Immature natural killer cell (primary cell): Measurements from ENCODE around the gene SPINT1. TPM values are rescaled to one million over a fixed set of nuclear protein-coding genes. Genes with fewer than 3 reads are reported as not detected.

ENCODE experiments used
- DNase-seq, 3 donors: peaks; one replicate each; pipeline ENCODE4 v3.0.0; 2022; ENCODE audit warnings: mixed read lengths in 1 of 3
- H3K27ac Mint-ChIP-seq, 6 donors: one replicate each; pipeline ENCODE4 v1.8.0; 2020; ENCODE audit warnings: mixed read lengths in 6 of 6, mild to moderate bottlenecking in 5 of 6, inconsistent platforms in 4 of 6, moderate library complexity in 3 of 6
- H3K27me3 Mint-ChIP-seq, 3 donors: one replicate each; pipeline ENCODE4 v1.8.0; 2020 to 2021; ENCODE audit warnings: low read depth in 3 of 3, mild to moderate bottlenecking in 3 of 3, mixed read lengths in 3 of 3, moderate library complexity in 3 of 3, inconsistent platforms in 1 of 3
- H3K36me3 Mint-ChIP-seq, 3 donors: one replicate each; pipeline ENCODE4 v1.8.0; 2020; ENCODE audit warnings: mixed read lengths in 3 of 3, inconsistent platforms in 2 of 3, mild to moderate bottlenecking in 2 of 3
- H3K4me1 Mint-ChIP-seq, 2 donors: one replicate each; pipeline ENCODE4 v1.8.0; 2020; ENCODE audit warnings: inconsistent platforms in 2 of 2, mild to moderate bottlenecking in 2 of 2, mixed read lengths in 2 of 2, moderate library complexity in 1 of 2
- H3K4me3 Mint-ChIP-seq, 5 donors: one replicate each; pipeline ENCODE4 v1.8.0; 2020; ENCODE audit warnings: mild to moderate bottlenecking in 5 of 5, mixed read lengths in 5 of 5, inconsistent platforms in 3 of 5, moderate library complexity in 3 of 5
- H3K9me3 Mint-ChIP-seq, 6 donors: one replicate each; pipeline ENCODE4 v1.8.0; 2020; ENCODE audit warnings: mild to moderate bottlenecking in 6 of 6, mixed read lengths in 6 of 6, inconsistent platforms in 4 of 6, moderate library complexity in 3 of 6
- polyA plus RNA-seq, 3 donors: library from polyadenylated mRNA; unstranded; fragments of 300-500 nt; fragmentation: Illumina TruSeq; gene quantifications; one replicate each; pipeline ENCODE4 v1.2.3, GENCODE V29; 2021

SPINT1 gene
- polyA plus RNA-seq, 3 donors from 2014 or later: 0.48 to 3.9 (median 1.8) TPM

DNA sequence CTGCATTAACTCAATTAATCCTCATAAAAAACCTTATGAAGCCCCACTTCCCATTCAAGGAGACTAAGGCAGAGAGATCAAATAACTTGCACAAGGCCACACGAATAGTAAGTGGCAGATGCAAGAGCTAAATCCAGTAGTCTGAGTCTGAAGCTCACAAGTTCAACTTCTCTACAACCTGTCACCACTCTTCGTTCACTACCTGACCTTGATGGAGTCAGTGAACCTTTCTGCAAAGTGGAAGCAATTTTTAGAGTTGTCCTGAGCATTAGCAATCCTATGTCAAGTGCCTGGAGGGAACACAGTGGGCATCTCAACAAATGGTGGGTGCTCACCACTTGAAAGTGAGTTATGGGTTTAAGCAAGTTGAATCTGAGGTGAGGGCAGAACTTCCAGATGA lies 2.1 kb upstream of the SPINT1 start:
- H3K4me3 Mint-ChIP-seq: no peak overlapping the region
- H3K4me1 Mint-ChIP-seq: peaks cover 12 to 13% of the 10 kb centered on the region in 2 donors
- peaks cover 8 to 15% (median 10%) of the 10 kb centered on the region in 3 donors for H3K27me3 Mint-ChIP-seq
- no peak overlapping the region for H3K27ac Mint-ChIP-seq
- H3K9me3 Mint-ChIP-seq: peaks cover 0 to 2% (median 0%) of the 10 kb centered on the region in 6 donors
- no peak for DNase-seq
- no peaks in the 10 kb centered on the region for H3K36me3 Mint-ChIP-seq

DNA sequence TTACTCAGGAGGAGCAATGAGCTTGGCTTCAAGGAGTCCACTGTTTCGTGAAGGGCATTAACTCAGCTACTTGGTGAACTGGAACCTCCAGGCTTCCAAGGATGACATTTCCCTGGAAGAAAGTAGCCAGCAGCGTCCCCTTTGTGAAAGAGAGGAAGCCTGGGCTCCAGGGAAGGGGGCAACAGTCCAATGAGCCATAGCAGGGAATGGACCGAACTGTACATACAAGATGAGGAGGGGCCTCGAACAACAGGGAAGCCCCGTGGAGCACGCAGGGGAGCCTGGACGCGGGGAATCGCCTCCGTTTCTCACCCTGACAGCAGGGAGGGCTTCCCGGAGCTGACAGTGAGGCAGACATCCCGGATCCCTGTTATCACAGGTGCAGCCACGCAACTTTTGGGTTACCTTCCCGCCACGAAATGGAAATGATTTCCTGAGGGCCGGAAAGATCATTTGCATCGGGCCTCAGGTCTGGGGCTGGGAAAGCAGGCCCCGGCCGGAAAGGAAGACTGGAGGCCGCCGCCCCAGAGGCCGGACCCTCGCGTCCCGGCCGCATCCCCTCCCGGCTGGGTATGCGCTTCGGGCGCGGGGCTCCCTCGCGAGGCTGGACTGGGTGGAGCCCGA lies 475 bp upstream of the SPINT1 start:
- DNase-seq: no peak
- H3K36me3 Mint-ChIP-seq: no peaks in the 10 kb centered on the region
- no peak overlapping the region for H3K27ac Mint-ChIP-seq
- H3K4me1 Mint-ChIP-seq: peaks cover 12 to 13% of the 10 kb centered on the region in 2 donors
- H3K27me3 Mint-ChIP-seq: peaks cover 7 to 18% (median 8%) of the 10 kb centered on the region in 3 donors
- H3K9me3 Mint-ChIP-seq: peaks cover 0 to 2% (median 0%) of the 10 kb centered on the region in 6 donors
- peak overlapping the region; percentile 68 to 81 (median 80) for H3K4me3 Mint-ChIP-seq

DNA sequence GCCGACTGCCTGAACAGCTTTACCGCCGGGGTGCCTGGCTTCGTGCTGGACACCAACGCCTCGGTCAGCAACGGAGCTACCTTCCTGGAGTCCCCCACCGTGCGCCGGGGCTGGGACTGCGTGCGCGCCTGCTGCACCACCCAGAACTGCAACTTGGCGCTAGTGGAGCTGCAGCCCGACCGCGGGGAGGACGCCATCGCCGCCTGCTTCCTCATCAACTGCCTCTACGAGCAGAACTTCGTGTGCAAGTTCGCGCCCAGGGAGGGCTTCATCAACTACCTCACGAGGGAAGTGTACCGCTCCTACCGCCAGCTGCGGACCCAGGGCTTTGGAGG lies 815 bp downstream of the SPINT1 start:
- peaks cover 12 to 13% of the 10 kb centered on the region in 2 donors for H3K4me1 Mint-ChIP-seq
- no peaks in the 10 kb centered on the region for H3K36me3 Mint-ChIP-seq
- H3K4me3 Mint-ChIP-seq: peak overlapping the region; percentile 74 to 85 (median 79)
- peak in 2 of 3 donors; percentile 11 to 14 for DNase-seq
- H3K9me3 Mint-ChIP-seq: no peaks in the 10 kb centered on the region
- H3K27me3 Mint-ChIP-seq: peaks cover 7 to 18% (median 8%) of the 10 kb centered on the region in 3 donors
- H3K27ac Mint-ChIP-seq: no peak overlapping the region

DNA sequence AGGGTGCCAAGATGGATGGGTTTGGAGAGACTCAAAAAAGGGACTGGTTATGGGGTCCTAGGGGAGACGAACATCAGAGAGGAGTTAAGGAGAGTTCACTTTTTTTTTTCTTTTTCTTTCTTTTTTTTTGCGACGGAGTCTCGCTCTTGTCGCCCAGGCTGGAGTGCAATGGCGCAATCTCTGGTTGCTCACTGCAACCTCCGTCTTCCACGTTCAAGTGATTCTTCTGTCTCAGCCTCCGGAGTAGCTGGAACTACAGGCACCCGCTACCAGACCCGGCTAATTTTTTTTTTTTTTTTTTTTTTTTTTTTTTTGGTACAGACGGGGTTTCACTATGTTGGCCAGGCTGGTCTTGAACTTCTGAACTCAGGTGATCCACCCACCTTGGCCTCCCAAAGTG lies 1.2 kb downstream of the SPINT1 start:
- DNase-seq: no peak
- peaks cover 7 to 18% (median 8%) of the 10 kb centered on the region in 3 donors for H3K27me3 Mint-ChIP-seq
- H3K27ac Mint-ChIP-seq: no peak overlapping the region
- H3K9me3 Mint-ChIP-seq: no peaks in the 10 kb centered on the region
- H3K4me1 Mint-ChIP-seq: peaks cover 12 to 13% of the 10 kb centered on the region in 2 donors
- peak overlapping the region; percentile 74 to 85 (median 79) for H3K4me3 Mint-ChIP-seq
- H3K36me3 Mint-ChIP-seq: no peaks in the 10 kb centered on the region

DNA sequence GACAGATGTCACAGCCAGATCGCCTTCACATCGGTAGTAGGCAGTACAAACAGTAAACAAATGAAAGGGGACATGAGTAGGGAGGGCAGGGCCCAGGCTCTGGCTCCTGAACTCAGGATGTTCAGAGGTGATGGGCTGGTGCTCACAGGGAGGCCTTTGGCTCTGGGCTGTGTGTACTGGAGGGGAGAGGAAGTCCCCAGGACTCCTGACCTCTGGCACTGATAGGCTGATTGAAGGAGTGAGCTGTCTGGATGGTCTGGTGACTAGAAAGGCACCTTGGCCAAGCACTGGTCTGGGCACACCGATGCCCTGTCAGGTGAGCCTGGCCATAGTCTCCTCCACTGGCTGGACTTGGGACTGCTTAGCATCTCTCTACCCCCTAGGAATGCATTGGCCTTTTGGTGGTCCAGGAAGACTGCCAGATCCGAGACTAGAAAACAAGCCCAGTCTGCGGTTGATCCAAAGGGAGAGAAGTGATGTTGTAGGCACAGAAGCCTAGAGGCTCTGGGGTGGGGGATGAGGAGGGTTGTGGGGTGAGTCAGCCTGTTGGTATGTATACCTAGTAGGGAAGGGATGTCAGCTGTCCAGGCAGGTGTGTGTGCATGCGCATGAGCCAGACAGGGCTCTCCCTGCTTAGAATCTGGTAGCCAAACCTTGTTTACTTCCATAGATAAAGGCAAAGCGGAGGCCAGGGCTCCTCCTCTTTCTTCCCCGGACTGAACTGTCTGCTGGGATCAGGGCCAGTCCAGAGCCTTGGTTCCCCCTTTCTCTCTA lies 1.9 kb downstream of the SPINT1 start:
- Mint-ChIP-seq H3K4me3 (peak overlapping the region; percentile 35 to 52 (median 44)), H3K27me3 (peaks cover 5 to 18% (median 8%) of the 10 kb centered on the region in 3 donors), H3K4me1 (peaks cover 12 to 13% of the 10 kb centered on the region in 2 donors), H3K36me3 (no peaks in the 10 kb centered on the region), H3K27ac (no peak overlapping the region), H3K9me3 (no peaks in the 10 kb centered on the region)
- no peak for DNase-seq

DNA sequence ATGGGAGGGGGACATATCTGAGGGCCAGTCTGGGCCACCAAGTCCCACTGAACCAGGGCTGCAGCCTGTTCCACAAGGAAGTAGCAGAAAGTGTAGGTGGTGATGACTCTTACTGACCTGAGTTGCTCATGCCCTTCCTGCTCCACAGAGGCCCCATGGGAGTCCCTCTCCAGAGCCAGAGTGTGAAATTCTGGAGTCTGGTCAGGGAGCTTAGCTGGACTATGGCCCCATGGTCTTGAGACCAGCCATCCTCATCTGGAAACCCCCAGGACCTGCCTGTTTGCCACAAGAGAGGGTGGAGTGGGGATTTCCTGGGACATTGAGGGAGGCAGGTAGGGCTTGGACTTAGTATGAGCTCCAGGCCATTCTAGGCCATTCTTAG lies 3.0 kb downstream of the SPINT1 start:
- no peaks in the 10 kb centered on the region for H3K36me3 Mint-ChIP-seq
- no peaks in the 10 kb centered on the region for H3K9me3 Mint-ChIP-seq
- H3K27me3 Mint-ChIP-seq: peaks cover 5 to 18% (median 10%) of the 10 kb centered on the region in 3 donors
- no peak for DNase-seq
- H3K4me3 Mint-ChIP-seq: no peak overlapping the region
- peaks cover 12 to 13% of the 10 kb centered on the region in 2 donors for H3K4me1 Mint-ChIP-seq
- H3K27ac Mint-ChIP-seq: no peak overlapping the region

DNA sequence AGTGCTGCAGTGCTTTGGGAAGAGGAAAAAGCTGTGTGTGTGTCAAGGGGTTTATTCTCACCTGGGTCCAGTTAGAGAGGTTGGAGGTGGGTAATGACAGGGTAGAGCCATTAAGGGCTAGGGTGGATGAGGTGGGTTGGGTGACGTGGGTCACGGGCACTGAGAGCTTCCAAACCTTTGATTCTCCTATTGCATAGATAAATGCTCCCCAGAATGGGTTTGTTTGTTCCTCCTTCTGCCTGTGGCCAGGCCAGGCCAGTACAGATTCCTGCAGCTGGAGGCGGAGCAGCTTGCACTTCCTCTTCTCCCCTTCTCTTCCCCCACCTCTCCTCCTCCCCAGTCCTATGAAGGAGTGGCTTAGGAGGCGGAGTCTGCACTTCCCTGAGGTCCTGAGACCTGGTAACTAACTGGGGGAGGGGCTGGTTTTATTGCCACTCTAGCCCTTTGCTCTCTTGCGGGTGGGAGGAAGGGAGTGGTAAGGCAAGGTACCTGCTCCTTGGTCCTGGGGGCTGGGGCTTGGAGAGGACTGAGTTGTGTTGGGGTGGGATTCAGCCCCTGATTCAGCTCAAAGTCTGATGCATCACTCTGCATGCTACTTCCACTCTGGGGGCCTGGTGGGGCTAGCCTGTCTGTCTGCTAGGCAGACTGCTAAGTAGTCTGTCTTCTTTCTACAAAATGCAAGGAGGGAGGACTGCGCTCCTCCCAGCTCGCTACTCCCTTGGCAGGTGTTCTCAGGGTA lies 3.5 kb downstream of the SPINT1 start:
- H3K4me3 Mint-ChIP-seq: no peak overlapping the region

DNA sequence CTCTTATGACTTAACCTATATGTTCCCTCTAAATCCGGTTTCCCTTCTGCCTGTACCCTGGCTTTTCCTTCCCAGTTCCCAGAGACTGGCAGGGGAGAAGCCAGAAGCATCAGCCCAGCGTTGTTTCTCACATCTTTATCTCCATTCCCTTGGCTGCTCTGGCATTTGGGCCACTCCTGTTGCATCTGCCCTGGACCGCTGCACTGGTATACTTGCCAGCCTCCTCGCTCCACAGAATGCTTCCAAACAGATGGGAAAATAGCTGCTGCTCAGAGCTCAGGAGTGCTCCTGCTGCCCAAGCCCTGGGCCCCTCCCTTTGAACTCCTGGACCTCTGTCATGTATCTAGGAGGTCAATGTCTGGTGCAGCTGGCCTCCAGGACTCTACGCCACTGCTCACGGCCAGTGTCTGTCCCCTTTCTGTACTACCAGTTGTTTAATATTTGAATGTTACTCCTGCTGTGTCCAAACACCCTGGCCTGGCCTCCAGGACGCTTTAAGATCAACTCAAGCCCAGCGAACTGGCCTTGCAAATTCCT lies 6.8 kb downstream of the SPINT1 start:
- Mint-ChIP-seq H3K36me3 (no peaks in the 10 kb centered on the region), H3K9me3 (no peaks in the 10 kb centered on the region), H3K27ac (no peak overlapping the region), H3K4me1 (peaks cover 0 to 1% of the 10 kb centered on the region in 2 donors), H3K27me3 (peaks cover 0 to 12% (median 2%) of the 10 kb centered on the region in 3 donors), H3K4me3 (no peak overlapping the region)
- DNase-seq: no peak

More for the DNA sequence above, 3.5 kb downstream of the SPINT1 start:
- Mint-ChIP-seq H3K27ac (no peak overlapping the region), H3K36me3 (no peaks in the 10 kb centered on the region), H3K9me3 (no peaks in the 10 kb centered on the region), H3K27me3 (peaks cover 2 to 20% (median 10%) of the 10 kb centered on the region in 3 donors), H3K4me1 (peaks cover 12 to 13% of the 10 kb centered on the region in 2 donors)
- DNase-seq: no peak

DNA sequence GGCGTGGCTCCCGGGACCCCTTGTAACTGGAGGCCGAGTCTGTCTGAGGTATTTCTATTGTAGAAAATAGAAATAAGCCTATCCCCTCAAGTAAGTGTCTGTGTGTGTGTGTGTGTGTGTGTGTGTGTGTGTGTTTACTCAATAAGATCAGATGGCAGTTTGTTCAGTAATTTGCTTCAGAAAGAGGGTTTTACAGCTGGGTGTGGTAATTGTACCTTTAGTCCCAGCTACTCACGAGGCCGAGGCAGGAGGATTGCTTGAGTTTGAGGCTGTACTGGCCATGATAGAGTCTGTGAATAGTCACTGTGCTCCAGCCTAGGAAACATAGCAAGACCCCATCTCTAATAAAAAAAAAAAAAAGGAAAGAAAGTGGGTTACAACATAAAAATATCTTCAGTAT lies 8.7 kb downstream of the SPINT1 start:
- no peak overlapping the region for H3K27ac Mint-ChIP-seq
- DNase-seq: no peak
- H3K4me1 Mint-ChIP-seq: no peaks in the 10 kb centered on the region
- H3K27me3 Mint-ChIP-seq: peaks cover 0 to 9% (median 2%) of the 10 kb centered on the region in 3 donors
- H3K4me3 Mint-ChIP-seq: no peak overlapping the region
- H3K36me3 Mint-ChIP-seq: no peaks in the 10 kb centered on the region
- no peaks in the 10 kb centered on the region for H3K9me3 Mint-ChIP-seq

DNA sequence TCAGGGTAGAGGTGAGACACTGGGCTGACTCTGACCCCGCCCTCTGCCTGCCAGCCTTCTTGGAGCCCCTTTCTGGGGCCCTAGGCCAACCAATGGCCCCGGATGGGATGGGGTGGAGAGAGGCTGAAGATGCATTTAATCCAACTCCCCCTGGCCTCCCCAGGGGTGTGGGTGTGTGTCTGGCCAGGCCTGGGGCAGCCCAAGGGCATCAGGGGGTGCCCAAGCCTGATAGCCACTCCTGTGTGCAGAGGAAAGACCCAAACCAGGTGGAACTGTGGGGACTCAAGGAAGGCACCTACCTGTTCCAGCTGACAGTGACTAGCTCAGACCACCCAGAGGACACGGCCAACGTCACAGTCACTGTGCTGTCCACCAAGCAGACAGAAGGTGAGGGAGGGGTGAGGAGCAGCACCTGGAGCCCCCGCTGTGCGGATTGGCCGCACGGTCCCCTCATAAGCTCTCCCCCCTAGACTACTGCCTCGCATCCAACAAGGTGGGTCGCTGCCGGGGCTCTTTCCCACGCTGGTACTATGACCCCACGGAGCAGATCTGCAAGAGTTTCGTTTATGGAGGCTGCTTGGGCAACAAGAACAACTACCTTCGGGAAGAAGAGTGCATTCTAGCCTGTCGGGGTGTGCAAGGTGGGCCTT lies 9.5 kb downstream of the SPINT1 start:
- H3K9me3 Mint-ChIP-seq: no peaks in the 10 kb centered on the region
- peaks cover 0 to 6% (median 2%) of the 10 kb centered on the region in 3 donors for H3K27me3 Mint-ChIP-seq
- no peaks in the 10 kb centered on the region for H3K4me1 Mint-ChIP-seq
- H3K4me3 Mint-ChIP-seq: no peak overlapping the region
- H3K27ac Mint-ChIP-seq: no peak overlapping the region
- no peaks in the 10 kb centered on the region for H3K36me3 Mint-ChIP-seq
- no peak for DNase-seq

DNA sequence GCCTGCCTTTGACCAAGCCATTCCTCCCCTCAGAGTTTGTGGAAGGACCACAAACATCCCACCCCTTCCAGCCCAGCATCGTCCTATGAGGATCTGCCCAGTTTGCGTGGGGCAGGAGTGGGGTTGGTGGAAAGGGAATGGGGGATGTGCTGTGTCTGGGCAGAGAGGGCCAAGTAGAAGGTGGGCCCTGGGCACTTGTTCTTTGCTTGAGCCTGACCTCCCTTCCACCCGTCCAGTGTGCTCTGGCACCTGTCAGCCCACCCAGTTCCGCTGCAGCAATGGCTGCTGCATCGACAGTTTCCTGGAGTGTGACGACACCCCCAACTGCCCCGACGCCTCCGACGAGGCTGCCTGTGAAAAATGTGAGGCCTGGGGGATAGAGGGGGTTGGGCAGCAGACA lies 10.3 kb downstream of the SPINT1 start:
- no peak for DNase-seq
- H3K27me3 Mint-ChIP-seq: peaks cover under 1 to 6% (median 2%) of the 10 kb centered on the region in 3 donors
- no peak overlapping the region for H3K4me3 Mint-ChIP-seq
- H3K36me3 Mint-ChIP-seq: no peaks in the 10 kb centered on the region
- H3K9me3 Mint-ChIP-seq: no peaks in the 10 kb centered on the region
- H3K4me1 Mint-ChIP-seq: peaks cover 0 to 2% of the 10 kb centered on the region in 2 donors
- no peak overlapping the region for H3K27ac Mint-ChIP-seq

DNA sequence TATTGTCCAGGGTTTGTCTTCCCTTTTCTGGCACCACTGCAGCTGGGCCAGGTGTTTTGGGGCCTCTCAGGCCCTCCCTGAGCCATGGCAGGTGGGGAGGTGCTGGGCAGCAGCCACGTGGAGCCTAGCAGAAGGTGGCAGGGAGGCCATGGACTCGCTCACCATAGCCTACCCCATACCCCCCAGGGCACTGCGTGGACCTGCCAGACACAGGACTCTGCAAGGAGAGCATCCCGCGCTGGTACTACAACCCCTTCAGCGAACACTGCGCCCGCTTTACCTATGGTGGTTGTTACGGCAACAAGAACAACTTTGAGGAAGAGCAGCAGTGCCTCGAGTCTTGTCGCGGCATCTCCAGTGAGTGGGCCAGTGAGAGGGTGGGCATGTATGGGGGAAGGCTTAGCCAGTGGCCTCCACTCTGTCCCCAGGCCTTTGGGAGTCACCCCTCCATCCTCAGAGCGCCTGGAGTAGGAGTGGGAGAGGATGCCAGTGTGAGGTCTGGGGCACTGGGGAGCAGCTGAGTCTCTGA lies 11.9 kb downstream of the SPINT1 start:
- no peak overlapping the region for H3K27ac Mint-ChIP-seq

DNA sequence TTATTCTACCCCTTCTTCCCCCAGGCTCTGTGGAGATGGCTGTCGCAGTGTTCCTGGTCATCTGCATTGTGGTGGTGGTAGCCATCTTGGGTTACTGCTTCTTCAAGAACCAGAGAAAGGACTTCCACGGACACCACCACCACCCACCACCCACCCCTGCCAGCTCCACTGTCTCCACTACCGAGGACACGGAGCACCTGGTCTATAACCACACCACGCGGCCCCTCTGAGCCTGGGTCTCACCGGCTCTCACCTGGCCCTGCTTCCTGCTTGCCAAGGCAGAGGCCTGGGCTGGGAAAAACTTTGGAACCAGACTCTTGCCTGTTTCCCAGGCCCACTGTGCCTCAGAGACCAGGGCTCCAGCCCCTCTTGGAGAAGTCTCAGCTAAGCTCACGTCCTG lies 12.9 kb downstream of the SPINT1 start:
- no peak overlapping the region for H3K4me3 Mint-ChIP-seq
- H3K27me3 Mint-ChIP-seq: peaks cover 4 to 15% (median 6%) of the 10 kb centered on the region in 3 donors
- no peak for DNase-seq
- H3K4me1 Mint-ChIP-seq: peaks cover 0 to 2% of the 10 kb centered on the region in 2 donors
- H3K9me3 Mint-ChIP-seq: no peaks in the 10 kb centered on the region
- no peak overlapping the region for H3K27ac Mint-ChIP-seq
- H3K36me3 Mint-ChIP-seq: no peaks in the 10 kb centered on the region

More for the DNA sequence above, 11.9 kb downstream of the SPINT1 start:
- no peak overlapping the region for H3K4me3 Mint-ChIP-seq
- no peak for DNase-seq
- peaks cover 0 to 2% of the 10 kb centered on the region in 2 donors for H3K4me1 Mint-ChIP-seq
- H3K9me3 Mint-ChIP-seq: no peaks in the 10 kb centered on the region
- H3K36me3 Mint-ChIP-seq: no peaks in the 10 kb centered on the region
- H3K27me3 Mint-ChIP-seq: peaks cover 4 to 11% (median 6%) of the 10 kb centered on the region in 3 donors
